HG03457 (cell line): ENCODE results near the gene EYS.

Experiments used
- ATAC-seq: cut with Tn5 transposase; IDR thresholded peaks from one replicate; pipeline ENCODE4 v1.9.1; 2021; ENCODE audit warnings: moderate number of reproducible peaks; ENCODE audit not compliant: unreplicated experiment

The EYS gene

GRCh38 chr6:64383277-64383676 is 1323.7 kb downstream of the EYS start:
- ATAC-seq, result no peak

- ATAC-seq, result no peak
Measured at GRCh38 chr6:64376394-64376793, 1330.6 kb downstream of the EYS start.

- ATAC-seq, result no peak
Measured at GRCh38 chr6:64357430-64357829, 1349.6 kb downstream of the EYS start.

GRCh38 chr6:64347411-64347810 is 1359.6 kb downstream of the EYS start:
- no peak for ATAC-seq

GRCh38 chr6:64335195-64335594 is 1371.8 kb downstream of the EYS start:
- ATAC-seq, result no peak

GRCh38 chr6:64334636-64335035 is 1372.4 kb downstream of the EYS start:
- ATAC-seq, result no peak

GRCh38 chr6:64330694-64331307 is 1376.2 kb downstream of the EYS start:
- peak; percentile 55 for ATAC-seq

GRCh38 chr6:64326939-64327338 is 1380.1 kb downstream of the EYS start:
- no peak for ATAC-seq

GRCh38 chr6:64325093-64325492 is 1381.9 kb downstream of the EYS start:
- ATAC-seq, result no peak

- ATAC-seq, result no peak
Measured at GRCh38 chr6:64310214-64310613, 1396.8 kb downstream of the EYS start.

GRCh38 chr6:64301307-64302236 is 1405.5 kb downstream of the EYS start:
- ATAC-seq, result no peak

GRCh38 chr6:64299176-64299575 is 1407.8 kb downstream of the EYS start:
- ATAC-seq, result no peak

- ATAC-seq, result no peak
Measured at GRCh38 chr6:64294034-64294433, 1413.0 kb downstream of the EYS start.

GRCh38 chr6:64293298-64293697 is 1413.7 kb downstream of the EYS start:
- ATAC-seq, result no peak

- ATAC-seq, result no peak
Measured at GRCh38 chr6:64290867-64291266, 1416.2 kb downstream of the EYS start.

GRCh38 chr6:64289931-64290330 is 1417.1 kb downstream of the EYS start:
- ATAC-seq, result no peak

GRCh38 chr6:64288351-64288750 is 1418.7 kb downstream of the EYS start:
- ATAC-seq, result no peak

GRCh38 chr6:64281167-64281566 is 1425.9 kb downstream of the EYS start:
- no peak for ATAC-seq

GRCh38 chr6:64280569-64280968 is 1426.5 kb downstream of the EYS start:
- no peak for ATAC-seq

- ATAC-seq, result no peak
Measured at GRCh38 chr6:64270083-64270482, 1436.9 kb downstream of the EYS start.

GRCh38 chr6:64266351-64266821 is 1440.6 kb downstream of the EYS start:
- peak; percentile 71 for ATAC-seq

GRCh38 chr6:64263778-64264177 is 1443.2 kb downstream of the EYS start:
- no peak for ATAC-seq
